HG03521 (cell line): ENCODE measurements around the gene LMOD1.

Experiments
- ATAC-seq: cut with Tn5 transposase; IDR thresholded peaks from one replicate; pipeline ENCODE4 v1.9.1; 2021; ENCODE audit warnings: mild to moderate bottlenecking, moderate library complexity; ENCODE audit not compliant: unreplicated experiment

LMOD1 gene

DNA sequence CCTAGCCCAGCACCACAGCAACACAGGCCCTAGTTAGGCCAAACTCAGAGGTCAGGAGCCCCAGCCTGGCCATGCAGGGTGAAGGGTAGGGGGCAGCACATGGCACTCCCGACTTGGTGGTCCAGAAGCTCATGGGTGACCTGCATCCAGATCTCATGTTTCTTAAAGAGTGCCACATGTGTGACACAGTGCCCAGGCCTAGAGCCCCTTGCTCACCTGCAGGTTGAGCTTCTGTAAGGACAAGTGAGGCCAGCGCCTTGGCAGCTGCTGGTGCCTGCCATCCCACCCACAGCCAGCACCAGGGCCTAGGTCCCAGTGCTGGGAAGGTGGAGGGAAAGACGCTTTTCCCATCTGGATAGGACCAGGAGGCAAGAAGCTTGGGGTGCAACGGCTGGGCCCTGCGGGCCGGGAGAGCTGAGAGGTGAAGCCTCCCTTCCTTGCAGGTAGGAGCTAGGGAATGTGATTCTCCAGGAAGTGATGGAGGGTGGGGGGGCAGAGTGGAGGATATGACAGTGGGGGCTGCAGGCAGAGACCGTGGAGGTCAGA, 51.2 kb downstream of the LMOD1 start:
- no peak for ATAC-seq

GRCh38 chr1:201894343-201895119, 51.8 kb downstream of the LMOD1 start:
- no peak for ATAC-seq

GRCh38 chr1:201893431-201893830, 52.9 kb downstream of the LMOD1 start:
- no peak for ATAC-seq

- ATAC-seq: no peak
Observed at GRCh38 chr1:201892211-201892610, 54.1 kb downstream of the LMOD1 start.

DNA sequence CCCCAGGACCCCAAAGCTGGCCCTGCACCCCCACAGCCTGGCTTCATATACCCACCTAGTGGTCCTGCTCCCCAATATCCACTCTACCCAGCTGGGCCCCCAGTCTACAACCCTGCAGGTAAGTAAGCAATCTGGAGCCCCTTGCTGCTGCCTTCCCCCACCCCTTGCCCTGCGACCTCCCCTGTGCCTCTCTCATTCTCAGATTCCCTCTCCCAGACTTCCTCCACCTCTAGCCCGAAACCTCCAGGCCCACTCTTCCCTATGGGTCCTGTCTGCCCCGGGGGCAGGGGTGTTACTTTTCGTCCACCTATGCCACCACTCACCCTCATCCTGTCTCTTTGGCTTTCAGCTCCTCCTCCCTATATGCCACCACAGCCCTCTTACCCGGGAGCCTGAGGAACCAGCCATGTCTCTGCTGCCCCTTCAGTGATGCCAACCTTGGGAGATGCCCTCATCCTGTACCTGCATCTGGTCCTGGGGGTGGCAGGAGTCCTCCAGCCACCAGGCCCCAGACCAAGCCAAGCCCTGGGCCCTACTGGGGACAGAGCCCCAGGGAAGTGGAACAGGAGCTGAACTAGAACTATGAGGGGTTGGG, 54.8 kb downstream of the LMOD1 start:
- ATAC-seq: no peak

DNA sequence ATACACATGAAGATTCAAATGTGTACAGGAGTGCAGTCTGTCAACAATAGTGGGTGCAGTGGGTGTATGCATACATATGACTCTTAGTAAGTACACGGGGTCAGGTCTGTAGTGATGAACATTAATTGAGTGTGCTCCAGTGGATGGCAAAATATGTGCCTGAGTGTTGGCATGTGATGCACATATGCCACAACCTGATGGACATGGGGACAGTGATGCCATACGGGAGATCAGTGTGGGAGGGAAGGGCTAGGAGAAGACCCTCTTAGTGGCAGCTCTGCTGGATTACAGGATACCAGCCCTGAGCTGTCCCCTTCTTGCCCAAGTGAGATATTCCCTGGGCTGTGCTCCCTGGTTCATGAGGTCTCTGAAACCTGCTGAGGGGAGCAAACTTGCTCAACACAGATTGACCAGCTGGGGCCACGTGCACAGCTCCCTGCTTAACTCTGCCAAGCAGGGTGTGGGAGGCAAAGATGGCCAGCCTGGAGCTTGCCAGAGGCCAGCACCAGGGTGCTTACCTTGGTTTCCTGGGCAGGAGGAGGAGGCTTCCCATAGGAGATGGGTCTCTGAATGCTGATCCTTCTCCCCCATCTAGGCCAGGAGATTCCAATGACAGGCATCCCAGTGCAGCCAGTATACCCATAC, 55.4 kb downstream of the LMOD1 start:
- ATAC-seq: no peak

- ATAC-seq: no peak
Observed at GRCh38 chr1:201890223-201890622, 56.1 kb downstream of the LMOD1 start.

DNA sequence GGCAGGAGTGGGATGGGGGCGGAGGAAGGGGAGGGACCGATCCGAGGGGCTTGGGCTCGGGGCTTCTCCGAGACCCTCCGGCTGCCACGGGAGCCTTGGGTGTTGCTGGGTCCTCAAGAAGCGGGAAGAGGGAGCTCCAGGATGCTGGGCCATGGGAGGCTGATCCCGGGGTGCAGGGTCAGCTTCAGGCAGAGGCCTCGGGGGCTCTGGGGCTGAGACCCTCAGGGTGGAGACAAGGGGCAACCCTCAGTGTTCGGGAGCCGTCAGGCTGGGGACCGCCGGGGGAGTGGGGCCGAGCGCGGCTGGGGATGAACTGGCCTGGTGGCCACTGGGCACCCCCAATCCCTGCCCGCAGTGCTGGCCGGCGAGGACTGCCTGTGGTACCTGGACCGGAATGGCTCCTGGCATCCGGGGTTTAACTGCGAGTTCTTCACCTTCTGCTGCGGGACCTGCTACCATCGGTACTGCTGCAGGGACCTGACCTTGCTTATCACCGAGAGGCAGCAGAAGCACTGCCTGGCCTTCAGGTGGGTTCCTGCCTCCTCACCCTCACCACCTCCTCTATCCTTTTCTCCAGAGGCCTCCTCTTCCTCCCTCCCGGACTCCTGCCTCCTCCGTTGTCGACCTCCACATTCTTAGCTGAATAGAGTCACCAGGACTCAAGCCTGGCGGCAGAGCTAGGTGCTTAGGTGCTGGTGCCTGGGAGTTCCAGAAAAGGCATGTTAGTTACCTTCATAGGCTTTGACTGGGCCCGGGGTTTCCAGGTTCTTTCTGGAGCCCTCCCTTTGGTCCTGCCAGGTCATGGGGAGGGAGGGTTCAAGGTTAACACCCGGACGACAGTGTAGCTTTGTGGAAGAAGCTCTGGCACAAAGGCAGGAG, 57.0 kb downstream of the LMOD1 start:
- ATAC-seq: no peak

DNA sequence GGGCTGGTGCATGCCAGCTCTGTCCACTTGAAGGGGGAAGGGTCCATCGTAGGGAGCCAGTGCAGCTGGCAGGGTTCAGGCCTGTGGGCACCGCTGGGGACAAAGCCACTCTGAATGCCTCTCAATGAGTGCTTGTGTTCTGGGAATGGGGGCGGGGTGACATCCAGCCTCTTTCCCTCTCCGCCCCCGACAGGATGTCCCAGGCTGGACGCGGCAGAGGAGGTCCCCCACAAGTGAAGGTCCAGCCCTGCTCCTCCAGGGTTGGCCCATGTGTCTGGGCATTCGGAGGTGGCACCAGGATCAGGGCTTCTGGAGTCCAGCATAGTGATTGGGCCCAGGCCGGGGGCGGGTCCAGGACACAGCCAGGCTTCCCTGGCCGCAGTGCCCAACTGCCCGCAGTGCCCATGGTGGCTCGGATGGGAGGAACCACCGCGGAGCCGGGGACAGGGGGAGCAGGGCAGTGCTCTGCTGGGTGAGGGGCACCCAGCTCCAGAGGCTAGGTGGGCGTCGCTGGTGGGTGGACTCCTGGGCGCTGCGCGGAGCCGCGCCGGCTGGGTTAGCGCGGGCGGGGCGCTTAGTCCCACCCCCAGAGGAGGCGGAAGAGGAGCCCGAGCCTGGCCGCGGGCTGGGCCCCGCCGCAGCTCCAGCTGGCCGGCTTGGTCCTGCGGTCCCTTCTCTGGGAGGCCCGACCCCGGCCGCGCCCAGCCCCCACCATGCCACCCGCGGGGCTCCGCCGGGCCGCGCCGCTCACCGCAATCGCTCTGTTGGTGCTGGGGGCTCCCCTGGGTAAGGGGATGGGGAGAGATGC, 57.9 kb downstream of the LMOD1 start, which contains the start of gene SHISA4:
TSS of gene SHISA4 (plus strand) at position 617 of the 808 bp plus-strand sequence. CDS start at position 714, 97 bp downstream.
- ATAC-seq: no peak

GRCh38 chr1:201887116-201887866, 59.1 kb downstream of the LMOD1 start:
- no peak for ATAC-seq

- ATAC-seq: no peak
Observed at GRCh38 chr1:201886103-201886885, 60.1 kb downstream of the LMOD1 start.

DNA sequence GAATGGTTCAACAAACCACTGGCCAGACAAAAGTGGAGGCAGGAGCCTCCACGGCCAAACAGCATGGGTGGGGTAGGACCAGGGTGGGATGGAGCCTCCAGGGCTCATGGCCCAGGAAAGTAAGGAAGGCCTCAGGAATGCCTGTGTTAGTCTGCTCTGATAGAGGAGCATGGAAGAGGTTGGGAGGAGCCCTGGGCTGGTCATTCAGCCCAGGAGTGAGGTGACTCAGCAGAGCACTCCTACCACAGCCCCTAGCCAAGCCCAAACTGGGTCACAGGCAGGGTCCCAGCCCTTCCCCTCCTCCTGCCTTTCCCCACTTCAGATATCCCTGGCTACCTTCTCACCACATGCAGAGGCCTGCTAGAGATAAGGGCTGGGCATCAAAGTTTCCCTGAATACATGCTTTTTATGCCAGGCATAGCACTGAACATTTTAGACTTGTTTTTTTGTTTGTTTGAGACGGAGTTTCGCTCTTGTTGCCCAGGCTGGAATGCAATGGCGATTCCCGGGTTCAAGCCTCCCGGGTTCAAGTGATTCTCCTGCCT, 60.7 kb downstream of the LMOD1 start:
- ATAC-seq: no peak

DNA sequence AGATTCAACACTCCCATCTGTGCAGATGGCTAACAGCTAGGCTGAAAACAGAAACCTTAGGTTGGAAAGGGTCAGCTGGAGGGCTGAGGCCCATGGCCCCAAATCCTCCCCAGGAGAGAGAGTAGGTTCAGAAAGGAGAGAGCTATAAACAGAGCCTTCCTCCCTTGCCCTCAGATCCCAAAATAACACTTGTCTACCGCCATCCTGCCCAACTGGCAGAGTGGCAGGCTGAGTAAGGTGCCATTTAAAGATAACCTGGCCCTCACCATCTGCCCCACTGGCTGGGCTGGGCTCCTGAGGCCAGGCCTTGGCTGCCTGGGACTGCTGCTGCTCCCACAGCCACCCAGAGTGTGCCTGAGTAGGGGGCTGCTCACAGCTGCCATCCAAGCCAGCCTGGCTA, 61.9 kb downstream of the LMOD1 start:
- no peak for ATAC-seq

DNA sequence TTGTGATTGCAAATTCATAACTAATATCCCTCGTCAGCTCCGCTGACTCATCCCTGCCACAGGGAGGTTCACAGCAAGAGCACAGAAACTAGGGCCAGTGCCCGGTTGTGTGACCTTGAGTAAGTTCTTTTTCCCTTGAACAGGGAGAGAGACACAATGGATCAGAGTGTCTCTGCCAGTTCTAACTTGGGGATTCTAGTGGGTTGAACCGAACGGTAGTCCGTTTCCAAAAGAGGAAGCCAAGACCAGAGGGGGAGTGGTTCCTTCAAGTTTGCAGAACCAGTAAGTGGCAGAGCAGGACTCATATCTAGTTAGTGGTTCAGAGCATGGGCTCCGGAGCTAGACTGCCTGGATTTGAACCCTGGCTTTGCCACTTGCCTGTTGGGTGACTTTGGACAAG, 62.6 kb downstream of the LMOD1 start:
- no peak for ATAC-seq

GRCh38 chr1:201883266-201883665, 63.1 kb downstream of the LMOD1 start:
- ATAC-seq: no peak

GRCh38 chr1:201882665-201883132, 63.6 kb downstream of the LMOD1 start:
- ATAC-seq: peak; percentile 49

- ATAC-seq: no peak
Observed at GRCh38 chr1:201881617-201882016, 64.7 kb downstream of the LMOD1 start.
